GM12892 (cell line): ENCODE data around the gene ZNF280B.

Experiments used
- POLR2A ChIP-seq: IDR thresholded peaks from 2 replicates; pipeline ENCODE4 v1.6.1; 2011; ENCODE audit warnings: low read depth, low read length, control low read depth
- TAF1 ChIP-seq: IDR thresholded peaks from 2 replicates; pipeline ENCODE4 v1.6.1; 2011; ENCODE audit warnings: low read depth, mild to moderate bottlenecking, control low read depth, low read length, borderline replicate concordance

DNA sequence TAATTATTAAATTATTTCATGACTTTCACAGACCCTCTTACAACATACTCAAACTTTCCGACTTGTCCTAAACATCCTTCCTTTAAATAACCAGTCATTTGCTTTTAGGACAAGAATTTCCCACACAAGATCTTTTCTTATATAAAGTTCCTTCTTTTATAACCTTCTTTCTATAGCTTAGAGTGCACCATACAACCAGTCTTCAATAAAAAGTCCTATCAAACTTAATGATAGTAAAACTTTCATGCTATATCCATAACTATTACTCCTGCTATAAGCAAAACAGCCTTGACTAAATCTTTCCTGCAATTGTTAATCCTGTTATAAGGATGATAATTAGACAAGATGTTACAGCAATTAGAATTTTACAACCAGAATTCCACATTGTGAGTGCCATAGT, 47.4 kb downstream of the ZNF280B start:
- TF ChIP-seq POLR2A (no peak), TAF1 (no peak)
